Measurements from ENCODE around the gene SPA17.

Gene SPA17

DNA sequence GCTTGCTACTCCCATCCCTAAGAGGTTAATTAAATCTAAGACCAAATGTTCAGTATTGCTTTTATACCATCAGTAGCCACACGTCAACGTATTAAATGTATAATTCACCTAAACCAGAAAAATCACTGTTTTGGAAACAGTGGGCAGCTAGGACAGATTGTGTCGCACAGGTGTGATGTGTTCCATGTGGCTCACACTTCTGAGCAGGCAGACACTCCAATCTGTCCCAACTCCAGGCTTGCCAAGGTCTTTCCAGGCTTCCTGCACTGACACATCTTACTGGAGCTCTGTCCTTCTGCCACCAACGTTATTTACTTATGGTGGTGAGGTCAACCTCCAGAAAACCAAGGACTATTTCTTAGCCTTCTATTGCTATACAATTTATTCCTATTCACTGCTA lies 11.6 kb upstream of the SPA17 start:
- no peak for DNase-seq (ENCODE audit: low spot score)

- no peak for DNase-seq (ENCODE audit: low spot score)
These were observed 9.8 kb upstream of the SPA17 start for GRCh38 chr11:124663861-124664260.

GRCh38 chr11:124667601-124668000 lies 6.1 kb upstream of the SPA17 start:
- no peak for DNase-seq (ENCODE audit: low spot score)

GRCh38 chr11:124669193-124669592 lies 4.5 kb upstream of the SPA17 start:
- peak; percentile 59 for DNase-seq (ENCODE audit: low spot score)

GRCh38 chr11:124670732-124671131 lies 3.0 kb upstream of the SPA17 start:
- DNase-seq (ENCODE audit: low spot score) = peak; percentile 4

DNA sequence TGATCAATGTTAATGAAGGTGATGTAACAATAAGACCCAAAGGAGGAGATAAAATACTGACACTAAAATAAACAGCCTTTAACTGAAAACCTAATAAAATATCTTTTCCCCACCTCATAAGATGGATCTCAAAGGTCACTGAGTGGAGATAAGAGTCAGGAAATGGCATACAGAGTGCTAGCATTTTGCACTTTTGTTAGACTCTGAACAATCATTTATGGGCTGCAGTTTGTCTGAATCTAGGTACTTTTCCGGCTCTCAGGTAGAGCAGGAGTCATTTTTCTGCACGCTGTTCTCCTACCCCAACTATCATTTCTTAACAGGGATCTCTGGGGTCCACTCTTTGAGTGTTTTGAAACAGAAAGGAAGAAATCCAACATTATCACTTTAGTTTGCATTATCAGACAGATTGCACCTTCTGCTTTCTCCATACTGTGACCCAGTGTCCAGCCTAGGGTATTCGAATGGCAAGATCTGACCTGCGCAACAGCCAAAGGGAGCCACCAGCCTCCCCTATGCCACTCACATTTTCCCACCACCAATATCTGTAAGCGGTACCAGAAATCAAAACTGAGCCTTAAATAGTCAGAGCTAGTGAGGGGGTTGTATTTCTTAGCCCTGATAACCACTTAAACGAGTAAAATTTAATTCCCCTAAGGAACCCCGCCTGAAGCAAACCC lies 1.0 kb upstream of the SPA17 start:
- no peak for DNase-seq (ENCODE audit: low spot score)

DNA sequence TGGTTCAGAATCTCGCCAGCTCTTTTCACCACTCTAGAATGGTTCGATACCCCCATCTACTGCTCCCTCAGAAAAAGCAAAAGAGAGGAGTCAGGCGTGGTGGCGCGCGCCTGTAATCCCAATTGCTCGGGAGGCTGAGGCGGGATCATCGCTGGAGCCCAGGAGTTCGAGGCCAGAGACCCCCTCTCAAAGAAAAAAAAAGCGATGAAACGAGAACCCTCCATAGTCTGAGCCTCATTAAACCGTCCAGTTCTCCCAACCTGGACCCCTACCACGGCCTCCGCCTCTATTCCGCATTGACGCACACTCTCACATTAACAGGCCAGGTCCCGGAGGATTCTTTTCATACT lies 439 bp downstream of the SPA17 start:
- DNase-seq (ENCODE audit: low spot score) = no peak

GRCh38 chr11:124674571-124674970 lies 867 bp downstream of the SPA17 start:
- no peak for DNase-seq (ENCODE audit: low spot score)

- DNase-seq (ENCODE audit: low spot score) = no peak
These were observed 2.7 kb downstream of the SPA17 start for GRCh38 chr11:124676386-124676785.

- no peak for DNase-seq (ENCODE audit: low spot score)
These were observed 4.7 kb downstream of the SPA17 start for GRCh38 chr11:124678416-124678815.

- DNase-seq (ENCODE audit: low spot score) = no peak
These were observed 7.7 kb downstream of the SPA17 start for GRCh38 chr11:124681421-124681820.

- DNase-seq (ENCODE audit: low spot score) = no peak
These were observed 8.7 kb downstream of the SPA17 start for GRCh38 chr11:124682443-124682842.

GRCh38 chr11:124693142-124693541 lies 19.4 kb downstream of the SPA17 start:
- DNase-seq (ENCODE audit: low spot score) = no peak

DNA sequence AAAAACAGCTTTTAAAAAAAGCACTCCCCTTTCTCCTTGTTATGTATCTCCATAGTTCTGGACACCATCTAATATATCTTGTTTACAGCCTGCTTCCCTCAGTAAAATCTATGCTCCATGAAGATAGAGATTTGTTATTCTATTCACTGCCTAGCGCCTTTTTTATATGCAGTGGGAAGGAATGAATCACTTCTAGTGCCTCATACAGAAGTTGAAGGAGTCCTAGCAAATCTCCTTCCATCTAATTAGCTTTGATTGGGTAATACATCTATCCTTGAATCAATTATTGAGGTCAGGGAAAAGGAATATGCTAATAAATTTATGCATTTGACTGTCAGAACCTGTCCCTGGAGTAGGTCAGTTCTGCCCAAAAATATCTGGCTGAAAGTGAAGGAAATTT lies 25.8 kb downstream of the SPA17 start:
- no peak for DNase-seq (ENCODE audit: low spot score)

DNA sequence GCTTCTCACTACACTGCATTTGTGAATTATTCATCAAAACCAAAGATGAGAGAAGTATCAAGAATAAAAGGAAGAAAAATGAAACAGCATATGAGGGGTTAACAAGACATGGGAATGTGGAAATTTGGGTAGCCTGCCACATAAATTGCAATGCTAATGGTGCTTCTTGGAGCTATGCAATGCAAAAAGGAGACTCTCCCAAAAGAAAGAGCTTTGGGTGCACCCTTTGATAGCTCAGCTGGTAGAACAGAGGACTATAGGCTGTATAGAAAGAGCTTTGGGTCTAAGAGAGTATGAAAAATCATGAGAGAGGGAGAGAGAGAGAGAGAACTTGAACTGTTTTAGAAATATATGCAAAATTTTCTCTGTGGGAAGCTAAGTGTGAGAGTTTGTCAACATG lies 26.3 kb downstream of the SPA17 start:
- no peak for DNase-seq (ENCODE audit: low spot score)

DNA sequence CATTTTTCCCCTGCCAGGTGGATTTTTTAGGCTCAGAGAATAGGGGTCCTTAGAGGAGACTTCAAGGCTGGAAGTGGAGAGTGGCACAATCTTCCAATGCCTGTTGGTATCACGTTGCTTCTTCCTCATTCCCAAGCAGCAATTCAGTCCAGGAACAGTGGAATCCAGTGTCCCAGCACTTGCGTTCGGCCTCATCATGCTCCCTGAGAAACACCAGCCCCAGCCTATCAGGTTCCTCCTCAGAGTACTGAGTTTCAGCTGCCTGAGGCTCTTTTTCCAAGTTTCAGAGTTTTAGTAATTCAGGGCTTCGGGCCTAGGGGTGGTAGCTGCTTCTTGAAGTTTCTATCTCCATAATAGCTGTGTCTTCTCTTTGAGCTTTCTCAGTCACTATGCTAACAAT lies 34.1 kb downstream of the SPA17 start:
- no peak for DNase-seq (ENCODE audit: low spot score)

GRCh38 chr11:124712392-124712791 lies 38.7 kb downstream of the SPA17 start:
- no peak for DNase-seq (ENCODE audit: low spot score)

DNA sequence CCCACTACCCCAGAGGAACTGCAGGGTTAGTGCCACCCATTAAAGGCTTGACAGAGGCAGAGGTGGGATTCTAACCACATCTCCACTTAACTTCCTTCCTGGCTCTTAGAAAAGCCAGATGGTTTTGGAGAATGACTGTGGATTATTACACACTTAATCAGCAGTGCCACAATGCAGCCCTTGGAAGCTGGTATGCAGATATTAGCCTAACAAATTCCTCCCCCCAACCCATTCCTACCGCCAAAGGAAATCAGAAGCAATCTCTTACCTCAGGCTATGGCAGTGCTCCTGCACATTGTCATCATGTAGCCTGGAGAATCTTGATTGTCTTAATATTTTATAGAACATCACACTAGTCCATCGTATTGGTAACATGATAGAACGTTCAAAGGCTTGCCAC lies 42.9 kb downstream of the SPA17 start:
- DNase-seq (ENCODE audit: low spot score) = no peak

DNA sequence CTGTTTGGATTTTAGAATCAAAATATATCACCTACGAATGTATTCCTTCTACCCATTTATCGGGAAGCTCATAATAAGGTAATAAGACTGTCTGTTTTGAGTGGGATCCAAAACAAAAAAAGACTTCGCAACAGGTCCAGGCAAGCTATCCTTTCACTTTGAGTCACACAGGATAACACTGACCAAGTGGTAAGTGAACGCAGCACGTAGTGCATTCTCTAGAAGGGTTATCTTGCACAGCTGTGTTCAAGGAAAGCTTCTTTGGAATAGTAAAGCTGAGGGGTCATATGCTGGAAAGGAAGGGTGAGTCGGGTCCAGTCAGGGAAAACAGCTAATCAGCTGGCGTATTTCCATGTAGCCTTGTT lies 43.7 kb downstream of the SPA17 start:
- no peak for DNase-seq (ENCODE audit: low spot score)

DNA sequence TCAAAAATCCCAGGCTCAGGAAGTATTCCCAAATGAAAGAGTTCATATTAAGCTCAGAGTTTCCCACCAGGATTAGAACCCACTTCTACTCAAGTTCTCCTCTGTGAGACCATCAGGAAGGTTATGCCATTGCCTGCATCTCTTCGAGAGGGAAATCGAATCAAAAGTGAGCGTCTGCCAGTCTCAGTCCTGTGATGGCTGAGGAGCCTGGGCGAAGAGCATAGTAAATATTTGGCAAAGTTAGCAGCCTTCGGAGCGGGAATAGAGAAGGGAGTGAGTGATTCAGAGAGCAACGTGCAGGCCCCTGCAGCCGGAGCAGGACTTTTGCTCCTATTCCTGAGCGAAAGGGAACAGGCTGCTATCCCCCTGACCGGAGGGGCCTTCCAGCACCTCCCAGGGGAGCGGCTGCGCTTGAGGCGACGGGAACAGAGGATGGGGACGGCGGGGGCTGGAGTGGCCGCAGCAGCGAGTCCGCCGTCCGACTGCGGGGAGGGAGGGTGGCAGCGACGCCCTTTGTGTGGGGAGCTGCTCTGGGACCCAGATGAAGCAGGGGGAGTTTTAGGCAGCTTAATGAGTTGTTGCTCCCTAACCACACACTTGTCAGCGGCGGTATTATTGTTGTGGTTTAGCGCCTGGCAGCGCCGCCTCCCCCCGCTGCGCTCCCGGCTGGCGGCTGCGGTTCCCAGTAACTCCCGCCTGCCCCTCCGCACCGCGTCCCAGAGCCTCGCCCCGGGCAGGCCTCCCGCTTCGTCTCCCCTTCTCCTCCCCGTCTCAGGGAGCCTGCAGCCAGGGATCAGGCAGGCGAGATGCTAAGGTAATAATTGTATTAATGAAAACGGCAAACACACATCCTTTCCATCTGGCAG lies 44.3 kb downstream of the SPA17 start:
- DNase-seq (ENCODE audit: low spot score) = no peak

GRCh38 chr11:124718801-124719200 lies 45.1 kb downstream of the SPA17 start:
- DNase-seq (ENCODE audit: low spot score) = no peak

- DNase-seq (ENCODE audit: low spot score) = no peak
These were observed 45.8 kb downstream of the SPA17 start for GRCh38 chr11:124719534-124719933.

DNA sequence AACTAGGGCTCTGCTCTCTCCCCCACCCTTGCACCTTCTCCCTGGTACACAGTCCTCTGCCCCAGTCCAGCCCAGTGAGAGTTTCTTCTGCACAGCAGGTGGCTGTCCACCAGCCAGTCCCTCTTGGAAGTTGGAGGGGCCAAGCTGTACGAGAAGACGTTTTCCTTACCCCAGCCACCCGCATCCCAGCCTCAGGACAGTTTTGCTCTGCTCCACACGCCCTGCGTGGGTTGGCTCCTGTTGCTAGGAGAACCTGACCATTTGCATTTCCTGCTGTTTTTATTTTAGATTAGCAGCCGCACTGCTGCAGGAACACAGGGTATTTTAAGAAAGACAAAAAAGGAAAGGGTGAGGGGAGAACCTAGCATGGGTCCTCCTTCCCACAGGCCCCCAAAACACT lies 48.5 kb downstream of the SPA17 start:
- no peak for DNase-seq (ENCODE audit: low spot score)
